ENCODE data around the gene GNAL.

Gene GNAL

GRCh38 chr18:11655606-11655932 is 33.5 kb upstream of the GNAL start:
- TF ChIP-seq EZH2phosphoT487 (conservative IDR thresholded peaks at IDR 0.05; ENCODE audit: low read length) (no peak), CTCF (IDR thresholded peaks at IDR 0.05; ENCODE audit: insufficient read depth, low read length, poor library complexity, severe bottlenecking) (no peak)
- Histone ChIP-seq H2AFZ (ENCODE audit: low read depth, low read length, severe bottlenecking) (no peak overlapping the region), H3K9ac (ENCODE audit: low read length) (no peak overlapping the region), H3K4me2 (ENCODE audit: low read depth, low read length, poor library complexity, severe bottlenecking) (no peak overlapping the region), H3K27me3 (ENCODE audit: low read length) (no peaks in the 10 kb centered on the region), H3K36me3 (ENCODE audit: low read length) (no peaks in the 10 kb centered on the region), H4K20me1 (ENCODE audit: low read depth, low read length) (no peaks in the 10 kb centered on the region), H3K9me2 (replicated peaks; ENCODE audit: insufficient read depth, low read length) (no peaks in the 10 kb centered on the region), H3K9me3 (ENCODE audit: insufficient read depth, low read length) (no peaks in the 10 kb centered on the region), H3K79me2 (ENCODE audit: insufficient read depth, low read length) (no peaks in the 10 kb centered on the region), H3K4me3 (ENCODE audit: insufficient read depth, low read length, poor library complexity, severe bottlenecking) (no peak overlapping the region), H3K27ac (ENCODE audit: low read depth, low read length) (no peak overlapping the region), H3F3A (ENCODE audit: insufficient read depth) (no peaks in the 10 kb centered on the region)

- Histone ChIP-seq H3K79me2 (ENCODE audit: insufficient read depth, low read length) (no peaks in the 10 kb centered on the region), H2AFZ (ENCODE audit: low read depth, low read length, severe bottlenecking) (no peak overlapping the region), H3K4me2 (ENCODE audit: low read depth, low read length, poor library complexity, severe bottlenecking) (no peak overlapping the region), H3K9ac (ENCODE audit: low read length) (no peak overlapping the region), H3K27me3 (ENCODE audit: low read length) (no peaks in the 10 kb centered on the region), H3F3A (ENCODE audit: insufficient read depth) (no peaks in the 10 kb centered on the region), H3K9me2 (replicated peaks; ENCODE audit: insufficient read depth, low read length) (no peaks in the 10 kb centered on the region), H4K20me1 (ENCODE audit: low read depth, low read length) (no peaks in the 10 kb centered on the region), H3K27ac (ENCODE audit: low read depth, low read length) (no peak overlapping the region), H3K9me3 (ENCODE audit: insufficient read depth, low read length) (no peaks in the 10 kb centered on the region), H3K36me3 (ENCODE audit: low read length) (no peaks in the 10 kb centered on the region), H3K4me3 (ENCODE audit: insufficient read depth, low read length, poor library complexity, severe bottlenecking) (no peak overlapping the region)
- TF ChIP-seq CTCF (IDR thresholded peaks at IDR 0.05; ENCODE audit: insufficient read depth, low read length, poor library complexity, severe bottlenecking) (no peak), EZH2phosphoT487 (conservative IDR thresholded peaks at IDR 0.05; ENCODE audit: low read length) (no peak)
Measured at GRCh38 chr18:11657152-11657551, 31.9 kb upstream of the GNAL start.

GRCh38 chr18:11657554-11657953 is 31.5 kb upstream of the GNAL start:
- Histone ChIP-seq H2AFZ (ENCODE audit: low read depth, low read length, severe bottlenecking) (no peak overlapping the region), H3K9me2 (replicated peaks; ENCODE audit: insufficient read depth, low read length) (no peaks in the 10 kb centered on the region), H3K36me3 (ENCODE audit: low read length) (no peaks in the 10 kb centered on the region), H3F3A (ENCODE audit: insufficient read depth) (no peaks in the 10 kb centered on the region), H3K79me2 (ENCODE audit: insufficient read depth, low read length) (no peaks in the 10 kb centered on the region), H3K4me3 (ENCODE audit: insufficient read depth, low read length, poor library complexity, severe bottlenecking) (no peak overlapping the region), H3K9ac (ENCODE audit: low read length) (no peak overlapping the region), H3K27me3 (ENCODE audit: low read length) (no peaks in the 10 kb centered on the region), H3K4me2 (ENCODE audit: low read depth, low read length, poor library complexity, severe bottlenecking) (no peak overlapping the region), H4K20me1 (ENCODE audit: low read depth, low read length) (no peaks in the 10 kb centered on the region), H3K27ac (ENCODE audit: low read depth, low read length) (no peak overlapping the region), H3K9me3 (ENCODE audit: insufficient read depth, low read length) (no peaks in the 10 kb centered on the region)
- TF ChIP-seq CTCF (IDR thresholded peaks at IDR 0.05; ENCODE audit: insufficient read depth, low read length, poor library complexity, severe bottlenecking) (no peak), EZH2phosphoT487 (conservative IDR thresholded peaks at IDR 0.05; ENCODE audit: low read length) (no peak)

GRCh38 chr18:11658019-11658418 is 31.0 kb upstream of the GNAL start:
- H3K9me2 ChIP-seq (replicated peaks; ENCODE audit: insufficient read depth, low read length), result no peaks in the 10 kb centered on the region
- no peak overlapping the region for H2AFZ ChIP-seq (ENCODE audit: low read depth, low read length, severe bottlenecking)
- no peak overlapping the region for H3K9ac ChIP-seq (ENCODE audit: low read length)
- no peak overlapping the region for H3K4me3 ChIP-seq (ENCODE audit: insufficient read depth, low read length, poor library complexity, severe bottlenecking)
- H3K36me3 ChIP-seq (ENCODE audit: low read length), result no peaks in the 10 kb centered on the region
- TF ChIP-seq CTCF (IDR thresholded peaks at IDR 0.05; ENCODE audit: insufficient read depth, low read length, poor library complexity, severe bottlenecking), result no peak
- TF ChIP-seq EZH2phosphoT487 (conservative IDR thresholded peaks at IDR 0.05; ENCODE audit: low read length), result no peak
- H4K20me1 ChIP-seq (ENCODE audit: low read depth, low read length), result no peaks in the 10 kb centered on the region
- no peak overlapping the region for H3K4me2 ChIP-seq (ENCODE audit: low read depth, low read length, poor library complexity, severe bottlenecking)
- H3F3A ChIP-seq (ENCODE audit: insufficient read depth), result no peaks in the 10 kb centered on the region
- no peaks in the 10 kb centered on the region for H3K79me2 ChIP-seq (ENCODE audit: insufficient read depth, low read length)
- no peaks in the 10 kb centered on the region for H3K9me3 ChIP-seq (ENCODE audit: insufficient read depth, low read length)
- no peak overlapping the region for H3K27ac ChIP-seq (ENCODE audit: low read depth, low read length)
- H3K27me3 ChIP-seq (ENCODE audit: low read length), result no peaks in the 10 kb centered on the region
